CD4-positive, alpha-beta memory T cell (primary cell): Measurements from ENCODE around the gene GNAI2. TPM values are rescaled to one million over a fixed set of nuclear protein-coding genes. Genes with fewer than 3 reads are reported as not detected.

ENCODE experiments used
- CTCF ChIA-PET: fragments of 350-600 bp; sonication (Branson Sonifier 250); formaldehyde crosslinking; loops from one replicate; lab custom pipeline; 2021; ENCODE audit warnings: inconsistent platforms; ENCODE audit not compliant: partially characterized antibody; lab: Charles Lee
- POLR2A ChIA-PET: fragments of 350-600 bp; sonication (Branson Sonifier 250); formaldehyde crosslinking; loops from one replicate; lab custom pipeline; 2021; ENCODE audit not compliant: partially characterized antibody; lab: Charles Lee
- DNase-seq, 5 donors: peaks; one replicate each; pipeline versions ENCODE4 v3.0.0 to v3.0.0-alpha.2; 2020 to 2022; ENCODE audit warnings: mixed read lengths in 1 of 5
- H3K27ac ChIP-seq: one replicate; pipeline ENCODE4 v1.7.0; 2013; ENCODE audit warnings: low read depth, low read length
- H3K27me3 ChIP-seq: 2 replicates; pipeline ENCODE4 v1.7.0; 2013; ENCODE audit warnings: mild to moderate bottlenecking, low read length, moderate library complexity; ENCODE audit not compliant: insufficient read depth
- H3K36me3 ChIP-seq: 2 replicates; pipeline ENCODE4 v1.7.0; 2013; ENCODE audit warnings: mild to moderate bottlenecking, low read length, moderate library complexity; ENCODE audit not compliant: insufficient read depth
- H3K4me1 ChIP-seq: 2 replicates; pipeline ENCODE4 v1.7.0; 2013; ENCODE audit warnings: mild to moderate bottlenecking, low read length, moderate library complexity; ENCODE audit not compliant: insufficient read depth
- H3K4me3 ChIP-seq, 2 donors: one replicate each; pipeline ENCODE4 v1.7.0; 2013; ENCODE audit warnings: low read length in 2 of 2, mild to moderate bottlenecking in 1 of 2
- H3K9me3 ChIP-seq, 2 donors: one replicate each; pipeline ENCODE4 v1.7.0; 2013; ENCODE audit warnings: low read length in 2 of 2, control low read depth in 1 of 2; ENCODE audit not compliant: control insufficient read depth in 1 of 2
- H3K27ac Mint-ChIP-seq, 7 donors: one replicate each; pipeline ENCODE4 v1.8.0; 2020 to 2021; ENCODE audit warnings: mixed read lengths in 7 of 7, mild to moderate bottlenecking in 6 of 7, inconsistent platforms in 3 of 7, moderate library complexity in 3 of 7
- H3K27me3 Mint-ChIP-seq, 2 donors: one replicate each; pipeline ENCODE4 v1.8.0; 2020 to 2021; ENCODE audit warnings: mixed read lengths in 2 of 2
- H3K36me3 Mint-ChIP-seq, 2 donors: one replicate each; pipeline ENCODE4 v1.8.0; 2020 to 2021; ENCODE audit warnings: mixed read lengths in 2 of 2, inconsistent platforms in 1 of 2, mild to moderate bottlenecking in 1 of 2
- H3K4me1 Mint-ChIP-seq, 4 donors: one replicate each; pipeline ENCODE4 v1.8.0; 2020 to 2021; ENCODE audit warnings: mixed read lengths in 4 of 4, mild to moderate bottlenecking in 1 of 4
- H3K4me3 Mint-ChIP-seq, 8 donors: one replicate each; pipeline ENCODE4 v1.8.0; 2020 to 2021; ENCODE audit warnings: mixed read lengths in 8 of 8, mild to moderate bottlenecking in 7 of 8, moderate library complexity in 6 of 8, inconsistent platforms in 3 of 8
- H3K9me3 Mint-ChIP-seq, 8 donors: one replicate each; pipeline ENCODE4 v1.8.0; 2020 to 2021; ENCODE audit warnings: mixed read lengths in 8 of 8, mild to moderate bottlenecking in 5 of 8, inconsistent platforms in 3 of 8, moderate library complexity in 1 of 8
- intact Hi-C: fragments of 100-400 bp; cut with micrococcal nuclease; formaldehyde crosslinking; loops from one replicate; pipeline ENCODE4 v1.15.1; 2023
- polyA plus RNA-seq, 2 donors: library from polyadenylated mRNA; unstranded; fragments of 300-500 nt; fragmentation: Illumina TruSeq; gene quantifications; one replicate each; pipeline ENCODE4 v1.2.3, GENCODE V29; 2021
- total RNA-seq, 2 experiments: library from RNA; stranded (reverse); gene quantifications; one replicate each; pipeline ENCODE4 v1.2.3, GENCODE V29; 2021

The GNAI2 gene
- total RNA-seq, result 100 to 1,000 TPM; 292 to 300 TPM
- 100 to 1,000 TPM; 532 to 615 TPM for polyA plus RNA-seq

DNA sequence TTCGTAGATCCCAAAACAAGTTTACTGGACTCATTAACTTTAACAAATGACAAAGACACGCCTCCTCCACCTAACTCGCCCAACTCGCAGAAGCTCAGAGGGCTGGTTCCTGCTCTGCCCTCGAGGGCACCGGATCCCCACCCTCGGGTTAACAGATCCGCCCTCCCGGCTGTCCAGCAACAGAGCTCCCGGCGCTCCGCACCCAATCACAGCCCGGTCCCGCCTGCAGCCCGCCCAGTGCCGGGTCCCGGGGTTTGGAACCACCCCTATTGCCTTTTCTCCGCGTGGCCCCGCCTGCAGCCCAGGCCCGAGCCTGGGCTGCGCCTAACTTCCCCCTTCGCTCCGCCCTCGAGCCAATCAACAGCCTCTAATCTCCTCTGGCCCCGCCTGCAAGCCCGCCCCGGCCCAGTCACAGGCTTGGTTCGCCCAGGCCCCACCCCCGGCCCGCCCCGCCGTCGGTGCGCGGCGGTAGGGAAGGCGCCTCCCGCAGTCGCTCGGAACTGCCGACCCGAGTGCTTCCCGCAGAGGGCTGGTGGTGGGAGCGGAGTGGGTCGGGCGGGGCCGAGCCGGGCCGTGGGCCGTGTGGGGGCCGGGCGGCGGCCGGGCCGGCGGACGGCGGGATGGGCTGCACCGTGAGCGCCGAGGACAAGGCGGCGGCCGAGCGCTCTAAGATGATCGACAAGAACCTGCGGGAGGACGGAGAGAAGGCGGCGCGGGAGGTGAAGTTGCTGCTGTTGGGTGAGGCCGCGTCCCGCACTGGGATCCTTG is at the start of gene GNAI2:
TSS of gene GNAI2 (plus strand) at position 489 of the 768 bp plus-strand sequence. CDS start at position 621, 132 bp downstream.
- no peaks in the 10 kb centered on the region for H3K9me3 ChIP-seq
- peaks cover 40% of the 10 kb centered on the region for H3K4me1 ChIP-seq
- Mint-ChIP-seq H3K27ac (peak within 1 kb of the TSS; percentile 91 to 97 (median 94)), H3K4me1 (peaks cover 20 to 58% (median 35%) of the 10 kb centered on the region in 4 donors), H3K4me3 (peak within 1 kb of the TSS; percentile 96 to 99 (median 98)), H3K36me3 (peaks cover 0 to 30% of the 10 kb centered on the region in 2 donors), H3K9me3 (no peaks in the 10 kb centered on the region), H3K27me3 (no peaks in the 10 kb centered on the region)
- intact Hi-C loops, result loop anchor here (1.0 to 5.0 kb wide), 3 partner anchors 56 to 1736 kb away; partner anchors contain the start of genes ABHD14B and IFRD2
- peak; percentile 99 for DNase-seq
- ChIA-PET POLR2A (interaction anchor here (0.7 to 4.3 kb wide), 18 partner anchors 9 to 1115 kb away, joined by 3 to 70 read pairs (median 4); partner anchors contain the start of genes HYAL3, IFRD2, NAA80 and RASSF1), CTCF (interaction anchor here (0.9 to 10.2 kb wide), 8 partner anchors 9 to 63 kb away, joined by 4 to 127 read pairs (median 5); partner anchors contain the start of genes HYAL3 and NAA80)
- no peaks in the 10 kb centered on the region for H3K27me3 ChIP-seq
- peaks cover 12% of the 10 kb centered on the region for H3K36me3 ChIP-seq
- peak within 1 kb of the TSS; percentile 76 for H3K27ac ChIP-seq
- H3K4me3 ChIP-seq, result peak within 1 kb of the TSS; percentile 75 to 94

DNA sequence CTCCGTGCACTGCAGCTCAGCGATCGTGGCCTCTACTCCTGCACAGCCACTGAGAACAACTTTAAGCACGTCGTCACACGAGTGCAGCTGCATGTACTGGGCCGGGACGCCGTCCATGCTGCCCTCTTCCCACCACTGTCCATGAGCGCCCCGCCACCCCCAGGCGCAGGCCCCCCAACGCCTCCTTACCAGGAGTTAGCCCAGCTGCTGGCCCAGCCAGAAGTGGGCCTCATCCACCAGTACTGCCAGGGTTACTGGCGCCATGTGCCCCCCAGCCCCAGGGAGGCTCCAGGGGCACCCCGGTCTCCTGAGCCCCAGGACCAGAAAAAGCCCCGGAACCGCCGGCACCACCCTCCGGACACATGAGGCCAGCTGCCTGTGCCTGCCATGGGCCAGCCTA is 48.3 kb upstream of the GNAI2 start:
- peaks cover 0 to 4% (median 2%) of the 10 kb centered on the region in 4 donors for H3K4me1 Mint-ChIP-seq
- ChIA-PET POLR2A (no interaction called here), CTCF (no interaction called here)
- Histone ChIP-seq H3K27me3 (no peaks in the 10 kb centered on the region), H3K9me3 (no peaks in the 10 kb centered on the region), H3K36me3 (no peaks in the 10 kb centered on the region), H3K4me1 (peaks cover 3% of the 10 kb centered on the region), H3K4me3 (no peak overlapping the region), H3K27ac (no peak overlapping the region)
- intact Hi-C loops, result no loop called here
- peaks cover 2 to 3% of the 10 kb centered on the region in 2 donors for H3K27me3 Mint-ChIP-seq
- H3K36me3 Mint-ChIP-seq, result no peaks in the 10 kb centered on the region
- H3K9me3 Mint-ChIP-seq, result no peaks in the 10 kb centered on the region
- H3K4me3 Mint-ChIP-seq, result no peak overlapping the region
- DNase-seq, result peak in 1 of 5 donors; percentile 9
- H3K27ac Mint-ChIP-seq, result no peak overlapping the region

DNA sequence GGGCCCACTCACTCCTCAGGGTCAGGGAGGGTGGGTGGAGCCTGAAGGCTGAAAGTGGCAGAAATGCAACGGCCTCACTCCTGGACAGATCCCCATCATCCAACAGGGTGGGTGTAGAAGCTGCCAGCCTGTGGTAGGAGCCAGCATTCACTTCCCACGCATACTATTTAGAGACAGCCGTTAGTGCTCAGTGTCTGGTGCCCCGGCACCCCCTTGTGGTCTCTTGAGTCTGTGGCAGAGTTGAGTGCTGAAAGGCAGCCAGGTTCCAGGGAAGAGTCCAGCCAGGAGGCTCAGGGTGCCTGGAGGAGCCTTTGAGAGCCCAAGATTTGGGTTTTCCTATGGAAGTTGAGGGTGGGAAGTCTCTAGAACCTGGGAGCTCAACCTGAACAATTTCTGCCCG is 46.7 kb upstream of the GNAI2 start:
- H3K36me3 Mint-ChIP-seq, result no peaks in the 10 kb centered on the region
- H3K27ac Mint-ChIP-seq, result no peak overlapping the region
- H3K4me1 Mint-ChIP-seq, result peaks cover under 1 to 13% (median 5%) of the 10 kb centered on the region in 4 donors
- POLR2A ChIA-PET, result no interaction called here
- H3K9me3 Mint-ChIP-seq, result no peaks in the 10 kb centered on the region
- peaks cover 3% of the 10 kb centered on the region in 2 donors for H3K27me3 Mint-ChIP-seq
- Histone ChIP-seq H3K4me3 (no peak overlapping the region), H3K27me3 (peaks cover 11% of the 10 kb centered on the region), H3K27ac (no peak overlapping the region), H3K36me3 (no peaks in the 10 kb centered on the region), H3K4me1 (peaks cover 18% of the 10 kb centered on the region), H3K9me3 (no peaks in the 10 kb centered on the region)
- intact Hi-C loops, result no loop called here
- no peak overlapping the region for H3K4me3 Mint-ChIP-seq
- CTCF ChIA-PET, result interaction anchor here (0.6 to 8.1 kb wide), 2 partner anchors 59 to 1340 kb away, joined by 3 to 88 read pairs; no protein-coding TSS in a partner anchor
- DNase-seq, result peak in 1 of 5 donors; percentile 16

DNA sequence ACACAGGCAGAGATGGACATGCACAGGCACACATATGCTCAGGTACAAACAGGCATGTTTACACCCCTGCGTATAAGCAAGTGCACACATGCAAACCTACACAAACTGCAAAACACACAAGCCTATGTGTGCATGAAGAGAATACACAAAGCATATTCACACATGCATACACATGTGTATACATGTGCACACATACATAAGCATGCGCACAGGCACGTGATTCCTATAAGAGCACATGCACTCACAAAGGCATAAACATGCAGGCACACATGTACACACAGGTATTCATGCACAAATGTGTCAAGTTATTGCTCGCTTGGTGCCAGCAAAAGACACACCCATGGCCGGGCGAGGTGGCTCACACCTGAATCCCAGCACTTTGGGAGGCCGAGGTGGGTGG is 46.0 kb upstream of the GNAI2 start:
- Histone ChIP-seq H3K4me3 (no peak overlapping the region), H3K27me3 (peaks cover 11% of the 10 kb centered on the region), H3K9me3 (no peaks in the 10 kb centered on the region), H3K27ac (no peak overlapping the region), H3K4me1 (peaks cover 24% of the 10 kb centered on the region), H3K36me3 (no peaks in the 10 kb centered on the region)
- H3K27ac Mint-ChIP-seq, result no peak overlapping the region
- intact Hi-C loops, result no loop called here
- no peaks in the 10 kb centered on the region for H3K9me3 Mint-ChIP-seq
- H3K36me3 Mint-ChIP-seq, result no peaks in the 10 kb centered on the region
- H3K4me3 Mint-ChIP-seq, result no peak overlapping the region
- ChIA-PET CTCF (interaction anchor here (0.6 to 8.1 kb wide), 7 partner anchors 14 to 1339 kb away, joined by 3 to 218 read pairs (median 3); no protein-coding TSS in a partner anchor), POLR2A (no interaction called here)
- no peak for DNase-seq
- H3K27me3 Mint-ChIP-seq, result peaks cover 4 to 9% of the 10 kb centered on the region in 2 donors
- H3K4me1 Mint-ChIP-seq, result peaks cover 5 to 18% (median 11%) of the 10 kb centered on the region in 4 donors

DNA sequence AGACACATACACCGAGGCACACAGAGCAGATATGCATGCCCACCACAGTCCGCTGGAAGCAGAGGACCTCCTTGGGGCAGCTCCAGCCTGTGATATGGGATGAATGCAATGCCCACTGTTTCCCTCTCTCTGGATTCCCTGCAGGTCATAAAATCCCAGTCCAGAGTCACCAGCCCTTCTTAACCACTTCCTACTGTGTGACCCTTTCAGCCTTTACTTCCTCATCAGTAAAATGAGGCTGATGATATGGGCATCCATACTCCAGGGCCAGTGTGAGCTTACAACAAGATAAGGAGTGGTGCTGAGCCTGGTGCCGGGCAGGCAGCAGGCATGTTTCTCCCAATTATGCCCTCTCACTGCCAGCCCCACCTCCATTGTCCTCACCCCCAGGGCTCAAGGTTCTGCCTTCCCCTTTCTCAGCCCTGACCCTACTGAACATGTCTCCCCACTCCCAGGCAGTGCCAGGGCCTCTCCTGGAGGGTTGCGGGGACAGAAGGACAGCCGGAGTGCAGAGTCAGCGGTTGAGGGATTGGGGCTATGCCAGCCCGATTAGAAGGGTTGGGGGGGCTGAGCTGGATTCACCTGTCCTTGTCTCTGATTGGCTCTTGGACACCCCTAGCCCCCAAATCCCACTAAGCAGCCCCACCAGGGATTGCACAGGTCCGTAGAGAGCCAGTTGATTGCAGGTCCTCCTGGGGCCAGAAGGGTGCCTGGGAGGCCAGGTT is 44.9 kb upstream of the GNAI2 start, which contains the start of gene GNAT1:
TSS of gene GNAT1 (plus strand) at position 675 of the 725 bp plus-strand sequence. CDS start 116 bp downstream, outside the sequence.
- peaks cover 4 to 9% of the 10 kb centered on the region in 2 donors for H3K27me3 Mint-ChIP-seq
- intact Hi-C loops, result no loop called here
- no peak for DNase-seq
- H3K9me3 ChIP-seq, result no peaks in the 10 kb centered on the region
- H3K4me3 Mint-ChIP-seq, result no peak within 1 kb of the TSS
- POLR2A ChIA-PET, result no interaction called here
- H3K27ac ChIP-seq, result no peak within 1 kb of the TSS
- H3K4me3 ChIP-seq, result no peak within 1 kb of the TSS
- peaks cover 11% of the 10 kb centered on the region for H3K27me3 ChIP-seq
- CTCF ChIA-PET, result interaction anchor here (0.9 to 8.1 kb wide), 9 partner anchors 13 to 81 kb away, joined by 3 to 218 read pairs (median 4); no protein-coding TSS in a partner anchor
- peaks cover 24% of the 10 kb centered on the region for H3K4me1 ChIP-seq
- peak within 1 kb of the TSS in 1 of 7 donors; percentile 60 for H3K27ac Mint-ChIP-seq
- H3K9me3 Mint-ChIP-seq, result no peaks in the 10 kb centered on the region
- peaks cover 5 to 18% (median 13%) of the 10 kb centered on the region in 4 donors for H3K4me1 Mint-ChIP-seq
- no peaks in the 10 kb centered on the region for H3K36me3 Mint-ChIP-seq
- H3K36me3 ChIP-seq, result no peaks in the 10 kb centered on the region

DNA sequence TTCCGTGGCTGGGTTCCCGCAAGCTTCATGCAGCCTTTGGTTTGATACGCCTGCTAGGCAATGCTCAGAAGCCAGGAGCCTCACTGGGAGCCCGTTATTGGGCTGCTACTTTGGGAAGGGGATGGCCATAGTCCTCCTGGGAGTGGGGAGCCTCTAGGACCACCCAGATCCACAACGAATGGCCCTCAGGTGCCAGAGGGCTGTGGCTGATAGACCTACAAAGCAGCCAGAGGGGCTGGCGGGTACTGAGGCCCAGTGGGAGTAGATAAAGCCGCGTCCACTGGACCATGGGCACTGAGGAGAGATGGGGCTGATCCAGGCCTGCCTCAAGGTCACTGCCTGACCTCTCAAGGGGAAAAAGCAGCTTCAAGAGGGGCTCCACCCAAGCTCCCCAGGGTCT is 43.9 kb upstream of the GNAI2 start:
- ChIA-PET POLR2A (interaction anchor here (0.7 to 0.9 kb wide), 2 partner anchors 35 to 68 kb away, joined by 3 to 5 read pairs; no protein-coding TSS in a partner anchor), CTCF (interaction anchor here (0.6 to 8.1 kb wide), 12 partner anchors 10 to 390 kb away, joined by 3 to 218 read pairs (median 18); partner anchors contain the start of genes GNAI2 and SEMA3B)
- H3K4me3 ChIP-seq, result no peak overlapping the region
- H3K4me1 ChIP-seq, result peaks cover 24% of the 10 kb centered on the region
- Mint-ChIP-seq H3K4me1 (peaks cover 5 to 18% (median 13%) of the 10 kb centered on the region in 4 donors), H3K27ac (no peak overlapping the region), H3K27me3 (peaks cover 4 to 15% of the 10 kb centered on the region in 2 donors), H3K4me3 (no peak overlapping the region), H3K36me3 (no peaks in the 10 kb centered on the region), H3K9me3 (no peaks in the 10 kb centered on the region)
- no peak overlapping the region for H3K27ac ChIP-seq
- no peak for DNase-seq
- H3K27me3 ChIP-seq, result peaks cover 11% of the 10 kb centered on the region
- no peaks in the 10 kb centered on the region for H3K9me3 ChIP-seq
- intact Hi-C loops, result loop anchor here (1.0 kb wide), 1 partner anchor 81 kb away; no protein-coding TSS in a partner anchor
- H3K36me3 ChIP-seq, result no peaks in the 10 kb centered on the region
